ENCODE measurements around the gene FAM107B. TPM values are rescaled to one million over a fixed set of nuclear protein-coding genes. Genes with fewer than 3 reads are reported as not detected.
A peak's percentile ranks its signal among the peaks of the same experiment; 100 is the strongest.

The FAM107B gene
- total and polyA plus RNA-seq, 2 of the 13 experiments (the other 11 are each of a cell fraction or from before 2014, with no cell fraction given) = 15.7 to 24.8 TPM

GRCh38 chr10:14665865-14666857 is 108.5 kb downstream of the FAM107B start:
- Histone ChIP-seq H3K4me1 (ENCODE audit: insufficient read depth, low read length) (0 out of 2 replicates have a peak, but pooled peaks cover 11% of the 10 kb centered on the region), H3K9me3 (ENCODE audit: low read length) (no peaks in the 10 kb centered on the region), H3K36me3 (replicated peaks in 1 of 2; ENCODE audit: control insufficient read depth in 1 of 2, insufficient read depth in 2 of 2, low read length in 2 of 2) (no peaks in the 10 kb centered on the region), H3K27ac (ENCODE audit: extremely low read length, insufficient read depth, low read length) (no peak overlapping the region), H2AFZ (ENCODE audit: low read length) (no peak overlapping the region), H4K20me1 (ENCODE audit: insufficient read depth, low read length) (no peaks in the 10 kb centered on the region), H3K79me2 (ENCODE audit: insufficient read depth, low read length) (no peaks in the 10 kb centered on the region), H3K4me2 (ENCODE audit: low read depth, low read length) (no peak overlapping the region), H3K9ac (ENCODE audit: insufficient read depth, low read depth, low read length) (no peak overlapping the region), H3K4me3 (replicated peaks in 1 of 3; ENCODE audit: insufficient read depth in 1 of 3, low read depth in 2 of 3, low read length in 3 of 3) (no peak overlapping the region), H3K27me3 (ENCODE audit: control insufficient read depth in 1 of 2, insufficient read depth in 2 of 2, low read length in 2 of 2) (no peaks in the 10 kb centered on the region)
- FAIRE-seq (no peak), DNase-seq (ENCODE audit: low spot score) (no peak), ATAC-seq (no peak)
- 68% methylated on average over 6 of the region's 6 CpGs for WGBS (ENCODE audit: low lambda C conversion rate)
- in situ Hi-C loops (cut with HindIII; ENCODE audit: extremely low pct_ligation_motif_present, low pct_unique_long_range_greater_than_20kb) (no loop called here), intact Hi-C loops (cut with micrococcal nuclease; ENCODE audit: unreplicated experiment) (no loop called here)
- ChIA-PET CTCF (ENCODE audit: low intra/inter-chr PET ratio, low total read pairs) (no interaction called here), POLR2A (no interaction called here)
- no TSS peak for BruUV-seq (replicated peaks)
- TF ChIP-seq ZNF850 (CRISPR knock-in tag; conservative IDR thresholded peaks at IDR 0.05) (no peak), REST (IDR thresholded peaks at IDR 0.05; ENCODE audit: borderline replicate concordance in 1 of 2, low read depth in 1 of 2, low read length in 2 of 2) (peak in 1 of 2 experiments; percentile 87)
